T47D (cell line): ENCODE data around the gene CASP7.

Experiments
- DNase-seq, 2 experiments: peaks; one replicate each; pipeline versions ENCODE4 v3.0.0 to v3.0.0-alpha.2; 2011 to 2012; ENCODE audit warnings: low read depth in 1 of 2, low spot score in 1 of 2
- JUND ChIP-seq: IDR thresholded peaks from 2 replicates; pipeline ENCODE4 v1.6.1; 2012; ENCODE audit warnings: low read depth
- in situ Hi-C: cut with HindIII; loops from 2 replicates; pipeline ENCODE4 v1.10.0; 2016; ENCODE audit warnings: low sequenced_read_pairs, low pct_unique_long_range_greater_than_20kb

Gene CASP7

DNA sequence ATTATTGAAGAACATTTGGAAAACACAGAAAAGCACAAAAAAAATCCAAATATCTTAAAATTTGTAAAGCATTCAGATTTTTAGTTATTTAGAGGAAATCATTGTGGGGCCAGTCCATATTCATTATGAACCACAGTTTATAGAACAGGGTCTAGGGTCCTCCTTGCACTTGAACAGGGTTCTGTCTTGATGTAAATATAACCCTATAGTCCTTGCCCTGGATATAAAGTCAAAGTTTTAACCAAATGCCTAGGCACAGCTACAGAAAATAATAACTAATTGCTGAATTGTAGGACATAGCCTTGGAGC, 25.6 kb downstream of the CASP7 start:
- in situ Hi-C loops = no loop called here
- TF ChIP-seq JUND = no peak
- DNase-seq = no peak

DNA sequence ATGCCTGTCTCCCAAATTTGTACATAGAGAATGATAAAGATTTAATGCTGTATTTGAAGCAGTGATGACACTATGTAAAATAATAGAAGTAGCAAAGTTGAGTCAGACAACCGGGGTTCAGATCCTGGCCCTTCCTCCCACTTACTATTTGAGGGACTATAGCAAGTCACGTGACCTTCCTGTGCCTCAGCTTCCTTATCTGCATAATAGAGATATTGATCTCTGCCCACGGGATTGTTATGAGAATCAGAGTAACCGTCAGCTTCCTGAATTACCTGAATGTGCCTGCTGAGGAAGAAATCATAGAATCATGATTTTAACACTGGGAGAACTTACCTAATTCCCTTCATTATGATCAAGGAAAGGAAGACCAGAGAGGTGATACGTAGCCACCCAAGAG, 26.9 kb downstream of the CASP7 start:
- TF ChIP-seq JUND = no peak

DNA sequence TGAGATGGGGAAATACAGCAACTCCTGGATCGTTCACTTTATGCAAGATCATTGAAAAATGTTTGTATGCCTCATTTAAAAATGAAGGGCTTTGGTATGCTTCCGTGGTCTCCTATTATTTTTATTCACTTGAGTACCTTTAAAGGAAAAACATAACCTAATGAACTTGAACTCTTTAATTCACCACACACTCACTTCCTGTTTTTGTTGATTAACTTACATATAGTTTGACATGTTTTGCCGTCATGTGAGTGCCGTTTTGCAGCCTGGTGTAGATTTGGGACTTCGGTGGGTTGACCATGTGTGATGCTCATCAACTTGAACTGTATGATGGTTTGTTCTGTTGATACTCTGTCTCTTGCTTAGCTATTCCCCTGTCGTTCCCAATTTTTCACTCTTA, 28.9 kb downstream of the CASP7 start:
- in situ Hi-C loops = no loop called here
- TF ChIP-seq JUND = no peak
- DNase-seq = no peak

More for the DNA sequence above, 26.9 kb downstream of the CASP7 start:
- DNase-seq = no peak
- in situ Hi-C loops = no loop called here

DNA sequence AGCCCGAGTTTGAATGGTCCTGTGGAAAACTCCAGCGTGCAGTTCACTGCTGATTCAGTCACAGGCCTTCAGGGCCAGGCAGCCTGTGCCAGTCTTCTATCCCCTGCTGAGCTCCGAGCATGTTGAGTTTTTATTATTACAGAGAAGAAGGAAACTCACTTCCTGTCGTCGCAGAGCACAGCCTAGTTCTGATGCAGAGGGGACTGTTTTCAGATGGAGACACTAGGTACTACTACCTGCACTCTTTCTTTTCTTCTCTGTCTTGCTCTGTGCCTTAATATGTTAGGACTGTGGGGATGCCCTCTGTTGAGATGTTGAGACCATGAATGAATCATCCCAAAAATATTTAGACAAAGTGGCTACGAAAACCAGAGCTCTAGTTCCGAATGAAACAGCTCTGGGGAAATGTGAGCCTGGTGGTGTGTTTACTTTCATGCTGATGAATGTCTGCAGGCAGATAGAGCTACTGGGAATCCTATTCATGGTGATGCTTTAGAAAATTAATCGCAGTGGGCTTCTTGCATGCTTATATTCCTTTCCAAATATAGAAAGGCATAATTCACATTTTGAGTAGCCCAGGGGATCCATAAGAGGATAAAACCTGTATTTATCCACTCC, 29.6 kb downstream of the CASP7 start:
- DNase-seq = no peak

DNA sequence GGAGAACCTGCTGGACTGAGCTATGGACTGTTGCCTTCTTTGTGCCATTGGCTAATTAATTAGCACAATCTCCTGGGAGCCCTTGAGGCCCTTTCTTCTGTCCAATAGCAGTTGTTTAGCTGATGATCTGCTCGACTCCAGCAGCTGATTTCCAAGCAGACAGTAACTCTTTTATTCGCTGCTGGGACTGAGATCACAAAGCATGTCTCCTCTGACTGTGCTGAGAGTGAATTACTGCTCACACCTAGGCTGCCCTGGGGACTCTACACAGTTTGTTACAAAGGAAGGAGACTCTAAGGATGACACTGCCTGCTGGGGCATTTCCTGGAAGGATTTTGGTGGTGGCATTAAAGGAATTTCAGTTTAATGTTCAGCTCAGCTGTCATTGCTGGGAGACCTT, 31.4 kb downstream of the CASP7 start:
- no peak for DNase-seq
- no peak for TF ChIP-seq JUND
- in situ Hi-C loops = no loop called here

More for the DNA sequence above, 29.6 kb downstream of the CASP7 start:
- in situ Hi-C loops = no loop called here
- no peak for TF ChIP-seq JUND

DNA sequence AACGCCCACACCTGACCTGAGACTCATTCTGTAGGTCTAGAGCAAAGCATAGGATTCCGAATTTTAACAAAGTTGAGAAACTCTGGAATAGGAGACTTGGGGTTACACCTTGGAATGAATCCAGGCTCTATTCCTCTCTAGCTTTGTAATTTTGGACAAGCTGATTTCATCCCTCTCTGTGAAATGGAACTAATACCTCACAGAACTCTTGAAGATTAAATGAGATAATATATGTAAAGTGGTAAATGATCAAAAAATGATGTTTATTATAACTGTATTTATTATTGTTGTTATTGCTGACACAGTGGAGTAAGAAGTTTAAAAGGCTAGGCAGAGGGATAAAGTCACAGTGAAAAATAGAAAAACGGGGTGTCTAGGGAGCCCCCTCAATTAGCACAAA, 32.3 kb downstream of the CASP7 start:
- in situ Hi-C loops = no loop called here
- no peak for DNase-seq
- TF ChIP-seq JUND = no peak

DNA sequence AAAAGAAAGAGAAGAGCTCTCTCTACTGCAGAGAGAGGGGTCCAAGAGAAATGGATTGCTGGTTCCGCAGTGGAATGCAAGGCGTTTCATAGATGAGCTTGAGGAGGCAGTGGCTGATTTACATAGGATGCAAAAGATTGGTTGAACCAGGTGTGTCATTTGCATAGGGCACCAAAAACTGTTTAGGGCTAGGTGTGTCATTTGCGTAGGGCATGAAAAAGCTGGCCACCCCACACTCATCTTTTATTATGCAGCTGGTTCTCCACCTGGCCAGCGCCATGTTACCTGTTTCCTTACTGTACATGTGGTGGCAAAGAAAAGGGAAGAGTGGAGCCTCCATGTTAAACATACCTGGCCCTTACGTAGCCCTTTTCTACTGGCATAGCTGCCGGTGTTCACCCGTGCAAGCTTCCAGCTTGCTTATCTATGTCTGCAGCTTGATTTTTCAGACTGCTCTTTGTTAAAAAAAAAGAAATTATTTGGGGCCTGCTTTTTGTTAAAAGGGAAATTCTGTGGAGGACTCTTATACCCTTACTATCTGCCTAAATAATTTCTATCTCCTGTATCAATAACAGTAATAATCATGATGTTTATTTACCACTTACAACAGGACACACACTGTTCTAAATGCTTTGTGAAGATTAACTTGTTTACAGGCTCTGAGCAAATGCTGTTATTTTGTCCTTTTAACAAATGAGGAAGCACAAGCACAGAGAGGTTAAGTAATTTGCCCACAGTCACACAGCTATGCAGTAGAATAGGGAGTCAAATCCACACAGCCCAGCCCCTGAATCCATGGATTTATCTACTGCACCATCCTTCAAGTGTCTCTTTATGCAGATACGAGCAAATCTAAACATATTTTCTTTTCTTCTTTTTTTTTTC, 33.3 kb downstream of the CASP7 start:
- in situ Hi-C loops = no loop called here
- peak in 1 of 2 experiments; percentile 79 for DNase-seq
- no peak for TF ChIP-seq JUND

DNA sequence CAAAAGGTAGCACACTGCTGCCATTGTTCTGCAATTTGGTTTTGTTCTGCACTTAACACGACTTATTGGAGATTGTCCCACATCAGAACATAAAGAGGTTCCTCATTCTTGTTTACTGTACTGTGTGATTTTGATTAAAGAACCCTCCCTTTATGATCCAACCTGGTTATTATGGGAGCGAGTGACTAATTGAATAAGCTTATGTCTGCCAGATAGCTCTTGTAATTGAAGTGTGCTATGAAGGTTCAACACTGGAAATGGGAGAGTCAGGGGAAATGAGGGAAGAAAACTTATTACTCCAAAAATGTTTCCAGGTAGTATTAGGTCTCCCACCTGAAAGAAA, 33.9 kb downstream of the CASP7 start:
- TF ChIP-seq JUND = no peak
- in situ Hi-C loops = no loop called here
- no peak for DNase-seq

DNA sequence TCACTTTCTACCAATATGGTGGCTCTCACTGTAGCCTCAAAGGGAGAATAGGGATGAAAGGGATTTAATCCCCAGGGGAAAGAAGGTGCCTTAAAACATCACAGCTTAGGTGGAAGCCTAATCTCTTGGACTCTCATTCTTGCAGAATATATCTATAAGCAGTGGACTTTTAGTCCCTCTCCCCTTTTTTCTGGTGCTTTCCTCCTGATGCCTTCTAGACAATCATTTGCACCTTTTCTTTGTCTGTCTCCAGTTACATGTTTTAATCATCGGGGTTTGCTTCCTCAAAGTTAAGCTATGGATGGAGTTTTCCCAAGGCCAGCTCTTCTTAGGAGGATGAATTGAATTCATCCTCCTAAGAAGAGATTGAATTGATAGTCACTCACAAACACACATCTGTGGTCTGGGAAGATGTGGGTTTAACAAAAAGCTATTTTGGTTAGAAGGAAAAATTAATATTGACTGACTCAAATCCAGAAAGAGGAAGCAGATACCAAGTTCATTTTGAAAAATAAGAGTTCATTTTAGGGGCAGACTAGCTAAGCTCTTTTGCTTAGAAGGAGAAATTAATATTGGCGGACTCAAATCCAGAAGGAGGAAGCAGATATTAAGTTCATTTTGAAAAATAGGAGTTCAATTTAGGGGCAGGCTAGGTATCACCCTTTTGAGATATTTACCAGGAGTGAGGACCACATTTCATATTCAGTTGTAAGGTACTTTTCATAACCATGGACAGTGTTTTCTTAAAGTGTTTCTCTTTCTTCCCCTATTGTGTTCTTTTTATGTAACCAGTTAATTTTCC, 36.6 kb downstream of the CASP7 start:
- DNase-seq = no peak
- in situ Hi-C loops = no loop called here
- TF ChIP-seq JUND = no peak

DNA sequence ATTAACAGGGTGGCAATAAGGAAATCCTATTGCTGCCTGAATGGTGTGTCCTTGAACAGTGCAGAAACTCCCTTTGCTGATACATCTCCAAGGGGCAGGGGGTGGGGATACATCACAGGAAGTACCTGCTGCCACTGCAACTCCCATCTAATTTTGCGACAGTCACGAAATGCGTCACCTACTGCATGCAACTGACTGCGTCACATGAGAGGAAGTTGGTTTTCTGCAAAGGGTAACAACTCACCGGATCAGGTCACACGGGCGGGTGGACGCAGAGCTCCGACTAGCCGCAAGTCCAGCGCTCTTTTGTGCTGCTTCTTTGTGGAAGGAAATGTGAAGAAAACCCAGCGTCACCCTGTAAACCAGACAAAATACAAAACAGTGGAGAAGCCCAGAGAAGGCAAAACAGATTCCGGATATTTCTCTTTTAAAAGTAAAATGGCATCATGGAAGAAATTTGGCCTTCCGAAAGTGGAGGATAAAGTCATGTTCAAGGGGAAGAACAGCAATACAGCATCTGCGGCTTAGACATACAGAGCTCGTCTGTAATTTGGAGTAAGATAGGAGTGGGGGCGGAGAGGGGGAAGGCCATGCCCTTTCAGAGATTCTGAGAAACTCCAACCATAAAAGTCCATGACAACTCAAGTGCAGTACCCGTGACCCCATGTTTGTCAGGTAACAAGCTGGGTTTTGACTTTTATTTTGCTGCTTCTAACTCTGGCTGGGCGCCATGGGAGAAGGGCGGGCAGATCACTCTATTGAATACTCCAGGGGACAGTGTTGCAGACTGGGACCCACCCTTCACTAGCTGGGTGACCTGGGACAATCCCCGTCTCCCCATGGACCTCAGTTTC, 39.5 kb downstream of the CASP7 start:
- in situ Hi-C loops = no loop called here
- DNase-seq = no peak

DNA sequence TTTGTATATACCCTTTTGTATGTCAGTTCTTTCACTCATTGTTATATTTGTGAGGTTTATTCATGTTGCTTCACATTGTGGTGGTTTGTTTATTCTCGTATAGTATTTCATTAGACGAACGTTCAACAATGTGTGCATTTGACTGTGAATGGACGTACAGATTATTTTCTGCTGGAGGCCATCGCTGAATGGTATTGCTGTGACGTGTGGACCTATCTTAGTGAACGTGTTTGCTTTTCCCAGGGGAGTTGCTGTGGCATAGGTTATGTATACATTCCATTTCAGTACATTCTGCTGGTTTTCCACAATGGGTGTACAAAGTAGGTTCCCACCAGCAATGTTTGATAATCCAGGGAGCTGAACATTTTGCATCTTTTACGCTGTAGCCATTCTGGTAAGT, 40.7 kb downstream of the CASP7 start:
- in situ Hi-C loops = no loop called here
- DNase-seq = peak in 1 of 2 experiments; percentile 50
- TF ChIP-seq JUND = no peak

More for the DNA sequence above, 39.5 kb downstream of the CASP7 start:
- no peak for TF ChIP-seq JUND

DNA sequence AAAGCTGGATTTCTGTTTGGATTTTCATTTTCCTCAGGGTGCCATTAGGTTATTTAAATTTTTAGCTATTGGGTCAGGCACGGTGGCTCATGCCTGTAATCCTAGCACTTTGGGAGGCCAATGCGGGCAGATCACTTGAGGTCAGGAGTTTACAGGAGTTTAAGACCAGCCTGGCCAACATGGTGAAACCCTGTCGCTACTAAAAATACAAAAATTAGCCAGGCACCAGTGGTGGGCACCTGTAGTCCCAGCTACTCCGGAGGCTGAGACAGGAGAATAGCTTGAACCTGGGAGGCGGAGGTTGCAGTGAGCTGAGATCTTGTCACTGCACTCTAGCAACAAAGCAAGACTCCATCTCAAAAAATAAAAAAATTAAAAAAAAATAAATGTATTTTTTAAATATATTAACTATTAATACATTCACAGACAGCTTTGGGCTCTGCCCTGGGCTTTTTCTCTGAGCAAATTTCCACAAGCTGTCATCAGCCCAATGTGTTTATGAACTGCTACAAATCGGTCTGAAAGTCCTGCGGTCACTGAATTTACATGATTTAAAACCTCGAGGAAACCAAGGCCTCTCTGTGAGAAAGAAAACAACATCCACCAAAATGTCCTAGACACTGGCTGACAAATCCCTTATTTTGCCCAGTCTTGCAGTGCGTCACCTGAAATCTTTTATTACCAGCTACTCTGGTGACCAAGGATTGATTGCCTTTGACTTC, 52.6 kb downstream of the CASP7 start:
- no peak for TF ChIP-seq JUND
- no peak for DNase-seq
- in situ Hi-C loops = no loop called here
